RWPE2 (cell line): ENCODE data around the gene SSPN.

Experiments
- ATAC-seq: fragments of 200-7000 bp; cut with Tn5 transposase; 3 replicates; pipeline ENCODE4 v1.9.1; 2021; ENCODE audit warnings: low read depth
- DNase-seq: peaks from one replicate; pipeline ENCODE4 v3.0.0-alpha.2; 2020; ENCODE audit warnings: low spot score
- H3K27ac ChIP-seq: fragments of 450-650 bp; 2 replicates; pipeline ENCODE4 v1.5.1; 2017; ENCODE audit warnings: mild to moderate bottlenecking; ENCODE audit not compliant: poor library complexity, severe bottlenecking
- H3K27me3 ChIP-seq: fragments of 250-450 bp; sonication (Bioruptor Pico); 2 replicates; pipeline ENCODE4 v1.5.1; 2021; ENCODE audit warnings: mild to moderate bottlenecking, moderate library complexity; ENCODE audit not compliant: insufficient read depth, poor library complexity, severe bottlenecking
- H3K36me3 ChIP-seq: fragments of 250-450 bp; sonication (Bioruptor Pico); 2 replicates; pipeline ENCODE4 v1.5.1; 2020; ENCODE audit warnings: low read depth, mild to moderate bottlenecking, moderate library complexity
- H3K4me1 ChIP-seq: fragments of 250-450 bp; sonication (Bioruptor Pico); 2 replicates; pipeline ENCODE4 v1.5.1; 2021; ENCODE audit warnings: mild to moderate bottlenecking, moderate library complexity; ENCODE audit not compliant: insufficient read depth, poor library complexity, severe bottlenecking
- H3K4me3 ChIP-seq: fragments of 250-450 bp; sonication (Bioruptor Pico); 2 replicates; pipeline ENCODE4 v1.5.1; 2021; ENCODE audit warnings: mild to moderate bottlenecking, moderate library complexity; ENCODE audit not compliant: severe bottlenecking
- H3K9me3 ChIP-seq: fragments of 250-450 bp; sonication (Bioruptor Pico); 2 replicates; pipeline ENCODE4 v1.5.1; 2021; ENCODE audit warnings: mild to moderate bottlenecking, moderate library complexity; ENCODE audit not compliant: severe bottlenecking
- CTCF ChIP-seq: fragments of 450-650 bp; IDR thresholded peaks from one replicate; pipeline ENCODE4 v1.5.1; 2017; ENCODE audit warnings: mild to moderate bottlenecking, moderate library complexity; ENCODE audit not compliant: poor library complexity, severe bottlenecking

The SSPN gene

GRCh38 chr12:26182377-26182776 lies 13.0 kb upstream of the SSPN start:
- H3K9me3 ChIP-seq = no peaks in the 10 kb centered on the region
- H3K27me3 ChIP-seq = no peaks in the 10 kb centered on the region
- ATAC-seq (no peak), DNase-seq (no peak)
- no peak overlapping the region for H3K27ac ChIP-seq
- TF ChIP-seq CTCF = no peak
- no peaks in the 10 kb centered on the region for H3K36me3 ChIP-seq
- no peak overlapping the region for H3K4me3 ChIP-seq
- H3K4me1 ChIP-seq = no peaks in the 10 kb centered on the region

DNA sequence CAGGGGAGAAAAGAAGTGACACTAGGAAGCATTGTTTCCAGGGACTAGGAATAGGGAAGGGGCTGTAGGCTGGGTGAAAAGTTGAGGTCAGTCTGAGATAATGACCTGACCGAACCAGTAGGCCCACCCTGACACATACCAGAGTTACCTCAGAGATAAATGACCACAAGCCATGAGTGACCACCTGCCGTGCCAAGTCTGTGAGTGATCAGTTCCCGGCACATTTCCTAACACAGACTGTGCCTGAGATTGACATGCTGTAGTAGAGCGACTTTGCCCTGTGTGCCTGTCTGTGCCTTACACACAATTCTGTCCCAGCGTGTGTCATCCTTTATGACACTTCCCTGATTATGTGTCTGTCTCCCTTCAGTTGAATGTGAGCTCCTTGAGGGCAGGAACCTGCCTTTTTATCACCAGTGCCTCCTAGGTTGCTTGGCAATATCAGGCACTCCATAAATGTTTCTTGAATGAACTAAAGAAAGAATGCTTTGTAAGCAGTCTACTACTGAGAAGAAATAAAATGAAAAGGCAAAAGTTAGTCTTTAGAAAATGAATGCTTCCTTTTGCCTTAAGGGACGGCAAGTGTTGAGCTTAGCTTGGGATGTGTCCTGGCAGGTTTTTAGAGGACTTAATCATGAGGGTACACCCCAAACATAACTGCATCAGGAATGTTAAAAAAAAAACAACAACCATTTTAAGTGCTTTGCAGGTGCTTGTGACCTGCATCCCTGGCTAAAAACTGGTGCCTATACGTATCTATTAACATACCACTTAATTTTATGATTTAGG lies 9.6 kb upstream of the SSPN start:
- Histone ChIP-seq H3K4me3 (no peak overlapping the region), H3K4me1 (no peaks in the 10 kb centered on the region), H3K27ac (no peak overlapping the region), H3K27me3 (no peaks in the 10 kb centered on the region), H3K9me3 (no peaks in the 10 kb centered on the region), H3K36me3 (no peaks in the 10 kb centered on the region)
- no peak for DNase-seq
- ATAC-seq = no peak
- TF ChIP-seq CTCF = no peak

DNA sequence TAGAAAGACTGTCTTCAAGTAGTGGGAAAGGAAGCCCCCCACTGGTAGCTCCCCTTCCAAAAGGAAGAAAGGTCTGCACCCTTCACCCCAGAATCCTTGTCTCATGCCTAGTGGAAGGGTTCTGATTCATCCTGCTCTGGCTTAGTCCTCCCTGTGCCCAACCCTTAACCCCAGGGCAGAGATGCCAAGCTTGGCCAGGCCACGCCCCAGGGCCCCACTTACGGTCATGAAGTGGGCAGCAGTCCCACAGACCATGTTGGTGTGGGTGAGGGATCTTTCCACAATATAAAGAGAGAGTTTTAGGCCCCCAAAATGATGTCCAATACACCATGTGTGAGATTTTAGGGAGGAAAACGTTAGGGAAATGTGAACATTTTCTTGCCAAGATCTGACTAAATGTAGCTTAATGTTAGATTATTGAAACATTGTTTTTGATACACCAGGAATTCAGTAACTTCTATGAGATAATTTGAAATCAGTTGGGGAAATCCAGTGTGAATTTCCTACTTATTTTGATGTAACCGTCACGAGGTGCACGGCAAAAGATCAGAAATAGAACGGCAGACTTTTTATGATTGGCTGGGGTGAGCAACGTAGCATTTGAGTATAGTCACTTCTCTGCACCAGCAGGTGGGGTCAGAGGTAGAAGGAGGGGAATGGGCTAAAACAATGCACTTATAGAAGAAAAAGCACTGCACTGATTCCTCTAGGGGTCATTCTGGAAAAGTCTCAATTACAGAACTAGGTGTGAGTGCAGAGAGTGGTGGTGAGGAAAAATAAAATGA lies 8.2 kb upstream of the SSPN start:
- H3K27ac ChIP-seq = no peak overlapping the region
- DNase-seq (no peak), ATAC-seq (no peak)
- no peak overlapping the region for H3K4me3 ChIP-seq
- no peaks in the 10 kb centered on the region for H3K4me1 ChIP-seq
- TF ChIP-seq CTCF = no peak
- no peaks in the 10 kb centered on the region for H3K36me3 ChIP-seq
- no peaks in the 10 kb centered on the region for H3K27me3 ChIP-seq
- H3K9me3 ChIP-seq = no peaks in the 10 kb centered on the region

DNA sequence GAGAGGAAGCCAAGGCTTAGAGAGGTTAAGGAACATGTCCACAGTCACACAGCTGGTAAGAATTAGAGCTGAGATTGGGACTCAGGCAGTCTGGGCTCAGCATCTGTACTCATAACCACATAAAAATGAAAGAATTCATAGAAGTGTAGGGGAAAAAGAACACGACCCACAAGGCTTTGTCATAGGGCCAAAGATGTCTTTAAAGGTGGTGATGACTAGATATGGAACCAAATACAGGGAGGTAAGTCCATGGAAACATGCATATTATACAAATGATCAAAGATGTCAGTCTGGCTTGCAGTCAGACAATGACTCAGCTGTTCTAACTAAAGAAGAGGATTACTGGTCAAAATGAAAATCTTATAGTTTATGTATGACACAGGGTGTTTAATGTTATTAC lies 7.2 kb upstream of the SSPN start:
- DNase-seq (no peak), ATAC-seq (no peak)
- Histone ChIP-seq H3K27me3 (no peaks in the 10 kb centered on the region), H3K27ac (no peak overlapping the region), H3K4me3 (no peak overlapping the region), H3K4me1 (no peaks in the 10 kb centered on the region), H3K36me3 (no peaks in the 10 kb centered on the region), H3K9me3 (no peaks in the 10 kb centered on the region)
- TF ChIP-seq CTCF = no peak

GRCh38 chr12:26188641-26189040 lies 6.7 kb upstream of the SSPN start:
- no peak for ATAC-seq

More at GRCh38 chr12:26188641-26189040, 6.7 kb upstream of the SSPN start:
- Histone ChIP-seq H3K36me3 (no peaks in the 10 kb centered on the region), H3K4me1 (no peaks in the 10 kb centered on the region), H3K27me3 (no peaks in the 10 kb centered on the region), H3K4me3 (no peak overlapping the region), H3K9me3 (no peaks in the 10 kb centered on the region), H3K27ac (no peak overlapping the region)
- DNase-seq = no peak
- no peak for TF ChIP-seq CTCF
